ENCODE results near the gene CHL1. TPM values are rescaled to one million over a fixed set of nuclear protein-coding genes. Genes with fewer than 3 reads are reported as not detected.

Gene CHL1
- total RNA-seq, 1 experiment from 2014 or later, result not detected

GRCh38 chr3:359672-360071 lies 163.1 kb downstream of the CHL1 start:
- intact Hi-C loops (cut with micrococcal nuclease; ENCODE audit: unreplicated experiment), result no loop called here
- ChIA-PET CTCF (no interaction called here), POLR2A (ENCODE audit: low non-redundant PET) (no interaction called here)
- H3K4me1 ChIP-seq (ENCODE audit: insufficient read depth, low read length, poor library complexity, severe bottlenecking), result no peaks in the 10 kb centered on the region
- no TSS peak for BruUV-seq (replicated peaks)
- no peak overlapping the region for H3K27ac ChIP-seq (ENCODE audit: low read depth, low read length, poor library complexity, severe bottlenecking)
- no peak for DNase-seq (ENCODE audit: low spot score)
- TF ChIP-seq EZH2 (IDR thresholded peaks at IDR 0.05; ENCODE audit: borderline replicate concordance, low read depth, low read length, poor library complexity, severe bottlenecking), result no peak
- TF ChIP-seq, protein P1, sequence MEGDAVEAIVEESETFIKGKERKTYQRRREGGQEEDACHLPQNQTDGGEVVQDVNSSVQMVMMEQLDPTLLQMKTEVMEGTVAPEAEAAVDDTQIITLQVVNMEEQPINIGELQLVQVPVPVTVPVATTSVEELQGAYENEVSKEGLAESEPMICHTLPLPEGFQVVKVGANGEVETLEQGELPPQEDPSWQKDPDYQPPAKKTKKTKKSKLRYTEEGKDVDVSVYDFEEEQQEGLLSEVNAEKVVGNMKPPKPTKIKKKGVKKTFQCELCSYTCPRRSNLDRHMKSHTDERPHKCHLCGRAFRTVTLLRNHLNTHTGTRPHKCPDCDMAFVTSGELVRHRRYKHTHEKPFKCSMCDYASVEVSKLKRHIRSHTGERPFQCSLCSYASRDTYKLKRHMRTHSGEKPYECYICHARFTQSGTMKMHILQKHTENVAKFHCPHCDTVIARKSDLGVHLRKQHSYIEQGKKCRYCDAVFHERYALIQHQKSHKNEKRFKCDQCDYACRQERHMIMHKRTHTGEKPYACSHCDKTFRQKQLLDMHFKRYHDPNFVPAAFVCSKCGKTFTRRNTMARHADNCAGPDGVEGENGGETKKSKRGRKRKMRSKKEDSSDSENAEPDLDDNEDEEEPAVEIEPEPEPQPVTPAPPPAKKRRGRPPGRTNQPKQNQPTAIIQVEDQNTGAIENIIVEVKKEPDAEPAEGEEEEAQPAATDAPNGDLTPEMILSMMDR (conservative IDR thresholded peaks at IDR 0.05; ENCODE audit: low read depth, low read length), result no peak
- no peaks in the 10 kb centered on the region for H3K27me3 ChIP-seq (replicated peaks; ENCODE audit: insufficient read depth, low read depth, low read length, poor library complexity)
- no peak overlapping the region for H3K4me3 ChIP-seq (ENCODE audit: low read depth, low read length, poor library complexity, severe bottlenecking)
- H3K9me3 ChIP-seq (ENCODE audit: low read depth, low read length, poor library complexity, severe bottlenecking), result no peaks in the 10 kb centered on the region
- H3K36me3 ChIP-seq (ENCODE audit: insufficient read depth, low read length, poor library complexity, severe bottlenecking), result no peaks in the 10 kb centered on the region

- no peak overlapping the region for H3K4me3 ChIP-seq (ENCODE audit: low read depth, low read length, poor library complexity, severe bottlenecking)
- H3K36me3 ChIP-seq (ENCODE audit: insufficient read depth, low read length, poor library complexity, severe bottlenecking), result no peaks in the 10 kb centered on the region
- no peaks in the 10 kb centered on the region for H3K4me1 ChIP-seq (ENCODE audit: insufficient read depth, low read length, poor library complexity, severe bottlenecking)
- no peaks in the 10 kb centered on the region for H3K9me3 ChIP-seq (ENCODE audit: low read depth, low read length, poor library complexity, severe bottlenecking)
- H3K27me3 ChIP-seq (replicated peaks; ENCODE audit: insufficient read depth, low read depth, low read length, poor library complexity), result no peaks in the 10 kb centered on the region
- intact Hi-C loops (cut with micrococcal nuclease; ENCODE audit: unreplicated experiment), result no loop called here
- H3K27ac ChIP-seq (ENCODE audit: low read depth, low read length, poor library complexity, severe bottlenecking), result no peak overlapping the region
- ChIA-PET POLR2A (ENCODE audit: low non-redundant PET) (interaction anchor here (0.5 kb wide), 1 partner anchor 68 kb away, joined by 4 read pairs; no protein-coding TSS in a partner anchor), CTCF (no interaction called here)
- no peak for DNase-seq (ENCODE audit: low spot score)
- no TSS peak for BruUV-seq (replicated peaks)
- no peak for TF ChIP-seq EZH2 (IDR thresholded peaks at IDR 0.05; ENCODE audit: borderline replicate concordance, low read depth, low read length, poor library complexity, severe bottlenecking)
- TF ChIP-seq, protein P1 (conservative IDR thresholded peaks at IDR 0.05; ENCODE audit: low read depth, low read length), result no peak
Measured at GRCh38 chr3:362681-363338, 166.2 kb downstream of the CHL1 start.

GRCh38 chr3:364287-364686 lies 167.7 kb downstream of the CHL1 start:
- H3K9me3 ChIP-seq (ENCODE audit: low read depth, low read length, poor library complexity, severe bottlenecking), result no peaks in the 10 kb centered on the region

More at GRCh38 chr3:364287-364686, 167.7 kb downstream of the CHL1 start:
- CTCF ChIA-PET, result no interaction called here
- Histone ChIP-seq H3K36me3 (ENCODE audit: insufficient read depth, low read length, poor library complexity, severe bottlenecking) (no peaks in the 10 kb centered on the region), H3K4me1 (ENCODE audit: insufficient read depth, low read length, poor library complexity, severe bottlenecking) (no peaks in the 10 kb centered on the region), H3K27ac (ENCODE audit: low read depth, low read length, poor library complexity, severe bottlenecking) (no peak overlapping the region), H3K27me3 (replicated peaks; ENCODE audit: insufficient read depth, low read depth, low read length, poor library complexity) (no peaks in the 10 kb centered on the region), H3K4me3 (ENCODE audit: low read depth, low read length, poor library complexity, severe bottlenecking) (no peak overlapping the region)
- intact Hi-C loops (cut with micrococcal nuclease; ENCODE audit: unreplicated experiment), result no loop called here
- no TSS peak for BruUV-seq (replicated peaks)
- DNase-seq (ENCODE audit: low spot score), result no peak
- no peak for TF ChIP-seq EZH2 (IDR thresholded peaks at IDR 0.05; ENCODE audit: borderline replicate concordance, low read depth, low read length, poor library complexity, severe bottlenecking)
- TF ChIP-seq, protein P1 (conservative IDR thresholded peaks at IDR 0.05; ENCODE audit: low read depth, low read length), result no peak
- POLR2A ChIA-PET (ENCODE audit: low non-redundant PET), result no interaction called here
